LNCAP (cell line): Measurements from ENCODE around the gene FAM83E.

Experiments used
- TF ChIP-seq, protein P1 (sequence below): fragments of 450-650 bp; IDR thresholded peaks from 2 replicates; pipeline ENCODE4 v1.5.1; 2017; ENCODE audit warnings: mild to moderate bottlenecking

Gene FAM83E

GRCh38 chr19:48634036-48634342, 19.1 kb upstream of the FAM83E start:
- TF ChIP-seq, protein P1, sequence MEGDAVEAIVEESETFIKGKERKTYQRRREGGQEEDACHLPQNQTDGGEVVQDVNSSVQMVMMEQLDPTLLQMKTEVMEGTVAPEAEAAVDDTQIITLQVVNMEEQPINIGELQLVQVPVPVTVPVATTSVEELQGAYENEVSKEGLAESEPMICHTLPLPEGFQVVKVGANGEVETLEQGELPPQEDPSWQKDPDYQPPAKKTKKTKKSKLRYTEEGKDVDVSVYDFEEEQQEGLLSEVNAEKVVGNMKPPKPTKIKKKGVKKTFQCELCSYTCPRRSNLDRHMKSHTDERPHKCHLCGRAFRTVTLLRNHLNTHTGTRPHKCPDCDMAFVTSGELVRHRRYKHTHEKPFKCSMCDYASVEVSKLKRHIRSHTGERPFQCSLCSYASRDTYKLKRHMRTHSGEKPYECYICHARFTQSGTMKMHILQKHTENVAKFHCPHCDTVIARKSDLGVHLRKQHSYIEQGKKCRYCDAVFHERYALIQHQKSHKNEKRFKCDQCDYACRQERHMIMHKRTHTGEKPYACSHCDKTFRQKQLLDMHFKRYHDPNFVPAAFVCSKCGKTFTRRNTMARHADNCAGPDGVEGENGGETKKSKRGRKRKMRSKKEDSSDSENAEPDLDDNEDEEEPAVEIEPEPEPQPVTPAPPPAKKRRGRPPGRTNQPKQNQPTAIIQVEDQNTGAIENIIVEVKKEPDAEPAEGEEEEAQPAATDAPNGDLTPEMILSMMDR = no peak

DNA sequence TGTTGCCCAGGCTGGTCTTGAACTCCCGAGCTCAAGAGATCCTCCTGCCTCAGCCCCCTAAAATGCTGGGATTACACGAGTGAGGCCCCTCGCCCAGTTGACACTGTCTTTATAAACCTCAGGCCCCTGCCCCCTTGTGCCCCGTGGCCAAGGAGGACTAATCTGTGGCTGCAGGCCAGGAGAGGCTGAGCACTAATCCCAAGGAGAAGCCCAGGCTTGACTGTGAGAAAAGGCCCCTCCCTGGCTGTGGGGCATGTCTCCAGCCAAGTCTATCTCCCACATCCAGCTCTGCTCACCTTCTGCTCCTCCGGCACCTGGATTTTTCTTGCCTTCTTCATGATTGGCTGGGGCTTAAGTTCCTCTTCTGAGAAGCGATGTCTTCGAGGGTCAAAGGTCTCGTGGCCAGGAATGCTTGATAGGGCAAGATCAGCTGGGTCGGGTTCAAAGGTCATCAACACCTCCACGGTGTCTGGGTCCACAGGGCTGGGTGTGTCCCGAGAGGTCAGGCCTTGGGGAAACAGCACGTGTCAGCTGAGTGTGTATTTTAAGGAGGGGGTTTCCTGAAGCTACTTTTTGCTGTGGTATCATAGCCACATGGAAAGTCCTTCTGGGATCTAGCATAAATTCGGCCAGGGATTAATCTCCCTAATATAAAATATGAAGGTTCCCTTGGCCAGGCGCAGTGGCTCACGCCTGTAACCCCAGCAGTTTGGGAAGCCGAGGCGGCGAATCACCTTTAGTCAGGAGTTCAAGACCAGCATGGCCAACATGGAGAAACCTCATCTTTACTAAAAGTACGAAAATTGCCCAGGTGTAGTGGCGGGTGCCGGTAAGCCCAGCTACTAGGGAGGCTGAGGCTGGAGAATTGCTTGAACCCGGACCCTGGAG, 18.5 kb upstream of the FAM83E start:
- TF ChIP-seq, protein P1 = no peak

DNA sequence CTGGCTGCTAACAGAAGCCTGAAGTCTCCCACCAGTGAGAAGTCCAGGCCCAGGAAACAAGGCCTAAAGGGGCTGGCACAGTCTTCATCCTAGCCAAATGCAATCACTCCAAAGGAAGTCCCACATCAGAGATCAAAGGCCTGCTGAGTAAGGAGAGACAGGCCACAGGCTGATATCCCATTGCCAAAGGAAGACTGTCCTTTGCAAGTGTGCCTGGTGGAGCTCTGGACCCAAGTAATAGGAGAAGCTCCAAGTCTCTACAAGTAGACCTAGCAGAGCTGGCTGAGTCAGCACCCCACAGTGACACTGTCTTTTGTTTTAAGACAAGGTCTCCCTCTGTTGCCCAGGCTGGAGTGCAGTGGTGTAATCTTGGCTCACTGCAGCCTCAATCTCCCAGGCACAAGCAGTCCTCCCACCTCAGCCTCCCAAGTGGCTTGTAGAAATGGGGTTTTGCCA, 17.8 kb upstream of the FAM83E start:
- TF ChIP-seq, protein P1 = no peak

DNA sequence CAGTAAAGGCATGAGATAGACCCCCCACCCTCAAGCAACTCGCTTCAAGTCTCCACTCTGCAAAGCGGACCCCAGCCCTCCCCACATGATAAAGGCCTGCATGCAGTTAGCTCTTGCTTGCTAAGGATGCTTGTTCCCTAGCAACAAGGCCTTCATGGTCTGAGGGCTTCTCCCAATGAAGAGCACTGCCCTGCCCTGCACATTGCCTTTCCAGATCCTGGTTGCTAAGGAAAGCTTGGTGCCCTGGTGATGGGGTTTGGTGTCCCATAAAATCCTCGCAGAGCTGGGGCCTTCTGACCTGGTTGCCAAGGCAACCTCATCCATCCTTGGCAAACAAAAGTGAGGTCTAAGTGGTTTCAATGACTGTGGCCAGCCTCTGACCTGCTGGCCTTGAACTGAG, 16.3 kb upstream of the FAM83E start:
- TF ChIP-seq, protein P1 = no peak

GRCh38 chr19:48630296-48631063, 15.6 kb upstream of the FAM83E start:
- TF ChIP-seq, protein P1 = no peak; the same call in 1 of the 2 replicates

GRCh38 chr19:48629599-48630295, 14.9 kb upstream of the FAM83E start:
- TF ChIP-seq, protein P1 = no peak

DNA sequence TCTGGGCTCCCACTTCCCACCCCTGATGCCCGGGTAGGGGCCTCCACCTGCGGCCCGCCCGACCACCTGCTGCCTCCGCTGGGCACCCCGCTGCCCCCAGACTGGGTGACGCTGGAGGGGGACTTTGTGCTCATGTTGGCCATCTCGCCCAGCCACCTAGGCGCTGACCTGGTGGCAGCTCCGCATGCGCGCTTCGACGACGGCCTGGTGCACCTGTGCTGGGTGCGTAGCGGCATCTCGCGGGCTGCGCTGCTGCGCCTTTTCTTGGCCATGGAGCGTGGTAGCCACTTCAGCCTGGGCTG, 14.4 kb upstream of the FAM83E start:
- TF ChIP-seq, protein P1 = no peak
